Measurements from ENCODE around the gene CRISPLD2.

CRISPLD2 gene

GRCh38 chr16:84909476-84910085, 89.8 kb downstream of the CRISPLD2 start:
- no peak for TF ChIP-seq EGR1 (IDR thresholded peaks at IDR 0.05)
- TF ChIP-seq, protein P1, sequence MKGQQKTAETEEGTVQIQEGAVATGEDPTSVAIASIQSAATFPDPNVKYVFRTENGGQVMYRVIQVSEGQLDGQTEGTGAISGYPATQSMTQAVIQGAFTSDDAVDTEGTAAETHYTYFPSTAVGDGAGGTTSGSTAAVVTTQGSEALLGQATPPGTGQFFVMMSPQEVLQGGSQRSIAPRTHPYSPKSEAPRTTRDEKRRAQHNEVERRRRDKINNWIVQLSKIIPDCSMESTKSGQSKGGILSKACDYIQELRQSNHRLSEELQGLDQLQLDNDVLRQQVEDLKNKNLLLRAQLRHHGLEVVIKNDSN (IDR thresholded peaks at IDR 0.05) = no peak
- TF ChIP-seq YY1 (IDR thresholded peaks at IDR 0.05; ENCODE audit: low read depth) = no peak
- no peak for TF ChIP-seq TAF1 (IDR thresholded peaks at IDR 0.05; ENCODE audit: low read depth)
- TF ChIP-seq, protein P2, sequence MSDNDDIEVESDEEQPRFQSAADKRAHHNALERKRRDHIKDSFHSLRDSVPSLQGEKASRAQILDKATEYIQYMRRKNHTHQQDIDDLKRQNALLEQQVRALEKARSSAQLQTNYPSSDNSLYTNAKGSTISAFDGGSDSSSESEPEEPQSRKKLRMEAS (IDR thresholded peaks at IDR 0.05) = no peak
- TF ChIP-seq NFIC (IDR thresholded peaks at IDR 0.05) = no peak
- no peak for TF ChIP-seq CEBPB (IDR thresholded peaks at IDR 0.05)
- TF ChIP-seq REST (IDR thresholded peaks at IDR 0.05; ENCODE audit: low read depth) = no peak
- TF ChIP-seq CREB1 (IDR thresholded peaks at IDR 0.05; ENCODE audit: low read depth) = no peak
- TF ChIP-seq ZBTB7A (IDR thresholded peaks at IDR 0.05; ENCODE audit: low read depth) = no peak
- TF ChIP-seq EP300 (IDR thresholded peaks at IDR 0.05; ENCODE audit: borderline replicate concordance) = no peak
- TF ChIP-seq FOXM1 (IDR thresholded peaks at IDR 0.05; ENCODE audit: borderline replicate concordance, low read depth) = no peak
- no peak for TF ChIP-seq TEAD4 (IDR thresholded peaks at IDR 0.05)
- no peak for TF ChIP-seq RAD21 (IDR thresholded peaks at IDR 0.05; ENCODE audit: low read depth)
- TF ChIP-seq TCF12 (IDR thresholded peaks at IDR 0.05; ENCODE audit: low read depth) = no peak

- TF ChIP-seq ZBTB7A (IDR thresholded peaks at IDR 0.05; ENCODE audit: low read depth) (no peak), TEAD4 (IDR thresholded peaks at IDR 0.05) (no peak), FOXM1 (IDR thresholded peaks at IDR 0.05; ENCODE audit: borderline replicate concordance, low read depth) (no peak), REST (IDR thresholded peaks at IDR 0.05; ENCODE audit: low read depth) (no peak), NFIC (IDR thresholded peaks at IDR 0.05) (no peak)
Observed at GRCh38 chr16:84911486-84912216, 91.9 kb downstream of the CRISPLD2 start.

- TF ChIP-seq YY1 (IDR thresholded peaks at IDR 0.05; ENCODE audit: low read depth) (no peak), REST (IDR thresholded peaks at IDR 0.05; ENCODE audit: low read depth) (no peak), ZBTB7A (IDR thresholded peaks at IDR 0.05; ENCODE audit: low read depth) (no peak), EP300 (IDR thresholded peaks at IDR 0.05; ENCODE audit: borderline replicate concordance) (no peak), EGR1 (IDR thresholded peaks at IDR 0.05) (no peak), CEBPB (IDR thresholded peaks at IDR 0.05) (no peak), FOXM1 (IDR thresholded peaks at IDR 0.05; ENCODE audit: borderline replicate concordance, low read depth) (no peak), TCF12 (IDR thresholded peaks at IDR 0.05; ENCODE audit: low read depth) (no peak), RAD21 (IDR thresholded peaks at IDR 0.05; ENCODE audit: low read depth) (no peak)
- TF ChIP-seq, protein P1 (IDR thresholded peaks at IDR 0.05) = no peak
Observed at GRCh38 chr16:84913315-84913714, 93.5 kb downstream of the CRISPLD2 start.

DNA sequence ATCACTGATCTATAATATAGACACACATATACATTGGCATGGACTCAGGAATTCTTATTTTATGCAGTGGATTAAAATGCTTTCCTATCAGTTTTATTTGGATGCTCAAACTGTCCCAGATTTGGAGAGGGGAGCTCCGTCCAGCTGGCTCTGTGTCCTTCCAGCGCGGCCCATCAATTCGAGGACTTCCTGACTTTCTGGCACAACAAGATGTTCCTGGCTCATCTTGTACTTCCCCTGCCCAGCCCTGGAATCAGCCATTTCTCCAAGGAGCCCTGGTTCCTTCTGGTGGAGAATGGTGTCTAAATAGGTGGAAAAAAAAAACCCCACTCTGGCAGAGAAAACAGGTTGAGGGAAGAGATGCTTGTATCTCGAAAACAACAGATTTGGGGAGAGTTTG, 94.5 kb downstream of the CRISPLD2 start:
- TF ChIP-seq YY1 (IDR thresholded peaks at IDR 0.05; ENCODE audit: low read depth) (no peak), EP300 (IDR thresholded peaks at IDR 0.05; ENCODE audit: borderline replicate concordance) (no peak), CEBPB (IDR thresholded peaks at IDR 0.05) (no peak), TAF1 (IDR thresholded peaks at IDR 0.05; ENCODE audit: low read depth) (no peak)
- TF ChIP-seq, protein P1 (IDR thresholded peaks at IDR 0.05) = no peak

All from Ishikawa (cell line).